Mesenchymal stem cell (in vitro differentiated cells and primary cell): ENCODE measurements around the gene UGT2B10. TPM values are rescaled to one million over a fixed set of nuclear protein-coding genes. Genes with fewer than 3 reads are reported as not detected.

Source experiments
- DNase-seq: peaks from one replicate; pipeline ENCODE4 v3.0.0-alpha.2; 2013
- H2AFZ ChIP-seq: one replicate; pipeline ENCODE4 v1.6.1; 2013; ENCODE audit warnings: low read depth, mild to moderate bottlenecking, control low read depth, inconsistent platforms, low read length, moderate library complexity
- H2AK5ac ChIP-seq: 2 replicates; pipeline ENCODE4 v1.6.1; 2013; ENCODE audit warnings: low read length, moderate library complexity, mild to moderate bottlenecking, inconsistent platforms; ENCODE audit not compliant: severe bottlenecking
- H2BK120ac ChIP-seq: one replicate; pipeline ENCODE4 v1.6.1; 2013; ENCODE audit warnings: low read depth, mild to moderate bottlenecking, inconsistent platforms, low read length, moderate library complexity
- H2BK12ac ChIP-seq, 2 experiments: one replicate each; pipeline ENCODE4 v1.6.1; 2013; ENCODE audit warnings: inconsistent platforms in 2 of 2, low read length in 2 of 2, mild to moderate bottlenecking in 2 of 2, moderate library complexity in 2 of 2, control low read depth in 1 of 2
- H2BK15ac ChIP-seq: one replicate; pipeline ENCODE4 v1.6.1; 2013; ENCODE audit warnings: mild to moderate bottlenecking, low read depth, inconsistent platforms; ENCODE audit not compliant: poor library complexity, severe bottlenecking
- H2BK5ac ChIP-seq: 2 replicates; pipeline ENCODE4 v1.6.1; 2013; ENCODE audit warnings: low read depth, mild to moderate bottlenecking, low read length, control low read depth, inconsistent platforms; ENCODE audit not compliant: poor library complexity, severe bottlenecking
- H3K14ac ChIP-seq, 2 experiments: one replicate each; pipeline ENCODE4 v1.6.1; 2013; ENCODE audit warnings: inconsistent platforms in 2 of 2, low read length in 2 of 2, control low read depth in 1 of 2, mild to moderate bottlenecking in 1 of 2, moderate library complexity in 1 of 2
- H3K18ac ChIP-seq, 2 experiments: one replicate each; pipeline ENCODE4 v1.6.1; 2013; ENCODE audit warnings: inconsistent platforms in 2 of 2, low read length in 2 of 2, control low read depth in 1 of 2, low read depth in 1 of 2, mild to moderate bottlenecking in 1 of 2
- H3K23ac ChIP-seq, 2 experiments: one replicate each; pipeline ENCODE4 v1.6.1; 2013; ENCODE audit warnings: inconsistent platforms in 2 of 2, low read length in 2 of 2, mild to moderate bottlenecking in 2 of 2, moderate library complexity in 2 of 2, control low read depth in 1 of 2
- H3K27ac ChIP-seq: 2 replicates; pipeline ENCODE4 v1.5.1; 2013; ENCODE audit warnings: mild to moderate bottlenecking, moderate library complexity, low read length, control low read depth, inconsistent platforms; ENCODE audit not compliant: poor library complexity, severe bottlenecking
- H3K27me3 ChIP-seq, 2 experiments: 2 replicates each; pipeline versions ENCODE4 v1.6.1 to v1.7.0; 2013; ENCODE audit warnings: low read length in 2 of 2, mild to moderate bottlenecking in 2 of 2, moderate library complexity in 2 of 2, control low read depth in 1 of 2, inconsistent platforms in 1 of 2; ENCODE audit not compliant: control insufficient read depth in 1 of 2, insufficient read depth in 1 of 2
- H3K36me3 ChIP-seq, 2 experiments: 2 replicates each; pipeline versions ENCODE4 v1.6.1 to v1.7.0; 2013; ENCODE audit warnings: low read length in 2 of 2, control low read depth in 1 of 2, inconsistent platforms in 1 of 2, low read depth in 1 of 2, mild to moderate bottlenecking in 1 of 2; ENCODE audit not compliant: insufficient read depth in 2 of 2, control insufficient read depth in 1 of 2
- H3K4ac ChIP-seq, 2 experiments: one replicate each; pipeline ENCODE4 v1.6.1; 2013; ENCODE audit warnings: inconsistent platforms in 2 of 2, low read length in 2 of 2, mild to moderate bottlenecking in 2 of 2, moderate library complexity in 2 of 2, control low read depth in 1 of 2, low read depth in 1 of 2
- H3K4me1 ChIP-seq: 2 replicates; pipeline ENCODE4 v1.6.1; 2013; ENCODE audit warnings: low read depth, low read length, control low read depth; ENCODE audit not compliant: control insufficient read depth, insufficient read depth
- H3K4me2 ChIP-seq: 2 replicates; pipeline ENCODE4 v1.6.1; 2013; ENCODE audit warnings: low read length, mild to moderate bottlenecking, inconsistent platforms; ENCODE audit not compliant: poor library complexity, severe bottlenecking
- H3K4me3 ChIP-seq, 2 experiments: 2 replicates each; pipeline versions ENCODE4 v1.5.1 to v1.7.0; 2013; ENCODE audit warnings: low read length in 2 of 2, mild to moderate bottlenecking in 2 of 2, control low read depth in 1 of 2, low read depth in 1 of 2; ENCODE audit not compliant: insufficient read depth in 1 of 2
- H3K79me1 ChIP-seq: replicated peaks from 2 replicates; pipeline ENCODE4 v1.6.1; 2013; ENCODE audit warnings: mild to moderate bottlenecking, control low read depth, low read length, inconsistent platforms; ENCODE audit not compliant: poor library complexity, severe bottlenecking
- H3K9ac ChIP-seq: 2 replicates; pipeline ENCODE4 v1.7.0; 2013; ENCODE audit warnings: mild to moderate bottlenecking, low read length, moderate library complexity
- H3K9me3 ChIP-seq: 2 replicates; pipeline ENCODE4 v1.7.0; 2013; ENCODE audit warnings: mild to moderate bottlenecking, low read length; ENCODE audit not compliant: control insufficient read depth
- H4K8ac ChIP-seq: one replicate; pipeline ENCODE4 v1.6.1; 2013; ENCODE audit warnings: inconsistent platforms, mild to moderate bottlenecking, low read length, moderate library complexity
- H4K91ac ChIP-seq: one replicate; pipeline ENCODE4 v1.6.1; 2013; ENCODE audit warnings: mild to moderate bottlenecking, low read length, inconsistent platforms
- WGBS: methylation state at CpG from one replicate; pipeline ENCODE4 v1.1.7; 2013; ENCODE audit warnings: mixed read lengths; 5-methylcytosine and 5-hydroxymethylcytosine counted together
- small RNA-seq: library from polyadenylated mRNA; stranded (forward); fragments of <200 nt; extraction: miRNeasy Mini kit (QIAGEN cat#:217004); gene quantifications from one replicate; pipeline ENCODE3, GENCODE V24; 2013; ENCODE audit warnings: low read depth

UGT2B10 gene

DNA sequence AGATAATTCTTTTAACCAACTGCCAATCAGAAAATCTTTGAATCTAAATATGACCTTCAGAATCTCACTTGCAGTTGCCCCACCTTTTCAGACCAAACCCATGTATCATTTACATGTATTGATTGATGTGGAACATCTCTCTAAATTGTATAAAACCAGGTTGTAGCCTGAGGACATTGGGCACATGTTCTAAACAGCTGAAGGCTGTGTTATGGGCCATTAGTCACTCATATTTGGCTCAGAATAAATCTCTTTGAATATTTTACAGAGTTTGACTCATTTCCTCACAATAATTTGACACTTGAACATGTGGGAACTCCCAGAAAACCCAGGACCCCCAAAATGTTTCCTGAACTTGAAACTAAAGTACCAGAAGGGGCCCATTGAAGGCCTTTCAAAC, 58.7 kb downstream of the UGT2B10 start:
- Histone ChIP-seq H2BK120ac (no peak overlapping the region), H2BK5ac (no peak overlapping the region), H3K18ac (no peak overlapping the region), H4K8ac (no peak overlapping the region), H3K27me3 (no peaks in the 10 kb centered on the region), H2AFZ (no peak overlapping the region), H2BK15ac (no peak overlapping the region), H3K27ac (no peak overlapping the region), H2BK12ac (no peak overlapping the region), H3K79me1 (no peaks in the 10 kb centered on the region), H3K36me3 (no peaks in the 10 kb centered on the region), H2AK5ac (no peak overlapping the region), H4K91ac (no peak overlapping the region), H3K4me1 (no peaks in the 10 kb centered on the region), H3K4me3 (no peak overlapping the region), H3K9ac (no peak overlapping the region), H3K9me3 (no peaks in the 10 kb centered on the region), H3K4me2 (no peak overlapping the region), H3K4ac (no peak overlapping the region), H3K23ac (no peak overlapping the region), H3K14ac (no peak overlapping the region)
- DNase-seq: no peak

DNA sequence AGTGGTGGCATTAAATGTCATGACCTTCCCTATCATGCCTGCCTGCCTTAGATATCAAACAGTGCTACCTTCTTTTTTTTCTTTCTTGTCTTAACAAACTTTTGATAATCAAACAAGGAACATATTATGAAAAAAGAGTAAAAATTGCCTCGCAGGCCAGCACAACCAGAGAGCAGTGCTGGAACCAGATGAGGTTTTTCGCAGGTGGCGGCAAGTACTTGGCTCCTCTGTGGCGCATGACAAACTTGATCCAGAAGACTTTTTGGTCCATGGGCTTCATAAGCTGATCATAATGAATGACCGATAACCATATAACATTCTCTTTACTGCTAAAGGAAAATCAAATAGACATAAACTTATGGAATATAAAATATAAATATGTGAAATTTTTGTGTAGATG, 61.8 kb downstream of the UGT2B10 start:
- DNase-seq: no peak
- Histone ChIP-seq H3K18ac (no peak overlapping the region), H3K23ac (no peak overlapping the region), H2BK12ac (no peak overlapping the region), H3K14ac (no peak overlapping the region), H3K4me2 (no peak overlapping the region), H3K9me3 (no peaks in the 10 kb centered on the region), H2BK120ac (no peak overlapping the region), H3K4ac (no peak overlapping the region), H3K27me3 (no peaks in the 10 kb centered on the region), H3K27ac (no peak overlapping the region), H3K4me1 (no peaks in the 10 kb centered on the region), H4K91ac (no peak overlapping the region), H2AK5ac (no peak overlapping the region), H2BK15ac (no peak overlapping the region), H3K9ac (no peak overlapping the region), H2BK5ac (no peak overlapping the region), H4K8ac (no peak overlapping the region), H3K79me1 (no peaks in the 10 kb centered on the region), H3K36me3 (no peaks in the 10 kb centered on the region), H3K4me3 (no peak overlapping the region), H2AFZ (no peak overlapping the region)
- WGBS: 95% methylated on average over 4 of the region's 5 CpGs

DNA sequence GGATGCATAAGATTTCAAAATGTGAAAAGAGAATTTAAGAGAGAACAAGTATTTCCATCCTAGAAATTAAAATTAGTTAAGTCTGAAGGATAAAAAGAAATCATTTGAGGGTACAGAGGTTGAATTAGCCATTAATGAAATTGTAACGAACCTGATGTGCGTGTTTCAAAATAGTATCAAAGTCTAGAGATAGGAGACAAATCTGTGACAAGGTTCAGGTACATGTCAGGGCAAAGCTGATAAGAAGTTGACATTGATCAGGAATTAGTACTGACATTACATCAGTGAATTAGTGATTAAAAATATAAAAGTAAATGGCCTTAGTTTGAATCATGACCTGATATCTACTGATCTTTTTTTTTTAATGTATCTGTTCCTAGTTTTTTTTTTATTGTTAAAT, 62.3 kb downstream of the UGT2B10 start:
- Histone ChIP-seq H2BK12ac (no peak overlapping the region), H2BK15ac (no peak overlapping the region), H3K9me3 (no peaks in the 10 kb centered on the region), H3K27me3 (no peaks in the 10 kb centered on the region), H3K9ac (no peak overlapping the region), H2AFZ (no peak overlapping the region), H2BK120ac (no peak overlapping the region), H3K23ac (no peak overlapping the region), H3K14ac (no peak overlapping the region), H3K18ac (no peak overlapping the region), H3K4me2 (no peak overlapping the region), H2AK5ac (no peak overlapping the region), H3K4ac (no peak overlapping the region), H3K4me1 (no peaks in the 10 kb centered on the region), H3K36me3 (no peaks in the 10 kb centered on the region), H2BK5ac (no peak overlapping the region), H3K4me3 (no peak overlapping the region), H4K91ac (no peak overlapping the region), H4K8ac (no peak overlapping the region), H3K27ac (no peak overlapping the region), H3K79me1 (no peaks in the 10 kb centered on the region)
- WGBS: 97% methylated on average over 2 of the region's 2 CpGs
- DNase-seq: no peak

Small RNAs within 50 kb of the gene (small RNA-seq; reads per million reads assigned to genes)
- gene AC021146.4 (not detected), gene AC021146.9 (not detected)
